ENCODE data around the gene CTSK. TPM values are rescaled to one million over a fixed set of nuclear protein-coding genes. Genes with fewer than 3 reads are reported as not detected.

CTSK gene
- polyA plus RNA-seq, 3 donors = 2.1 to 17.8 (median 2.4) TPM

- Mint-ChIP-seq H3K4me1 (peaks cover 45% of the 10 kb centered on the region), H3K9me3 (peaks cover 0 to 14% (median 1%) of the 10 kb centered on the region in 7 donors), H3K36me3 (peaks cover 39 to 48% of the 10 kb centered on the region in 2 donors), H3K27me3 (ENCODE audit: low read depth in 3 of 3) (peaks cover 0 to 5% (median 0%) of the 10 kb centered on the region in 3 donors), H3K27ac (peak overlapping the region; percentile 95 to 99 (median 98)), H3K4me3 (peak overlapping the region; percentile 97 to 100)
- Histone ChIP-seq H3K27ac (ENCODE audit: low read depth in 1 of 2, low read length in 2 of 2) (peak overlapping the region; percentile 70 to 96), H3K4me1 (ENCODE audit: control insufficient read depth in 1 of 2, insufficient read depth in 2 of 2, low read length in 2 of 2) (peaks cover 27 to 53% of the 10 kb centered on the region in 2 donors), H3K36me3 (replicated peaks in 1 of 2; ENCODE audit: control insufficient read depth in 1 of 2, insufficient read depth in 2 of 2, low read length in 2 of 2) (peaks cover 36 to 44% of the 10 kb centered on the region in 2 donors), H3K4me2 (replicated peaks; ENCODE audit: extremely low read depth, low read length, poor library complexity, severe bottlenecking) (peak overlapping the region; percentile 90), H3K4me3 (replicated peaks in 1 of 3; ENCODE audit: low read depth in 2 of 3, low read length in 3 of 3) (peak overlapping the region; percentile 96 to 100 (median 99)), H4K20me1 (ENCODE audit: insufficient read depth, low read length) (peaks cover 43% of the 10 kb centered on the region), H3K9ac (ENCODE audit: insufficient read depth, low read length, poor library complexity, severe bottlenecking) (peak overlapping the region; percentile 83), H3K9me3 (replicated peaks in 1 of 2; ENCODE audit: control insufficient read depth in 1 of 2, insufficient read depth in 1 of 2, low read length in 2 of 2) (no peaks in the 10 kb centered on the region), H2AFZ (ENCODE audit: insufficient read depth, low read depth, low read length, poor library complexity, severe bottlenecking) (no peak overlapping the region), H3K27me3 (ENCODE audit: control insufficient read depth in 2 of 2, insufficient read depth in 2 of 2, low read length in 2 of 2) (no peaks in the 10 kb centered on the region), H3K79me2 (ENCODE audit: insufficient read depth, low read length) (peaks cover 81% of the 10 kb centered on the region)
- peak in 2 of 3 donors; percentile 70 to 85 for DNase-seq
- intact Hi-C loops (cut with micrococcal nuclease) = loop anchor here in 1 of 2 donors (5.0 to 10.0 kb wide), 5 partner anchors 33 to 393 kb away; partner anchors contain the start of genes CERS2, SETDB1 and TNFAIP8L2
- no peak for TF ChIP-seq CTCF (IDR thresholded peaks at IDR 0.05)
- no CpG with 5 or more reads among the region's 2 CpGs for WGBS (ENCODE audit: insufficient coverage)
Measured at GRCh38 chr1:150764617-150765101, 43.4 kb downstream of the CTSK start.

- Mint-ChIP-seq H3K4me1 (peaks cover 56% of the 10 kb centered on the region), H3K27me3 (ENCODE audit: low read depth in 3 of 3) (peaks cover 0 to 5% (median 0%) of the 10 kb centered on the region in 3 donors)
- intact Hi-C loops (cut with micrococcal nuclease) = loop anchor here in 1 of 2 donors (5.0 to 10.0 kb wide), 5 partner anchors 34 to 394 kb away; partner anchors contain the start of genes CERS2, SETDB1 and TNFAIP8L2
Measured at GRCh38 chr1:150763018-150763417, 45.0 kb downstream of the CTSK start.

More at GRCh38 chr1:150763018-150763417, 45.0 kb downstream of the CTSK start:
- peaks cover 40 to 62% of the 10 kb centered on the region in 2 donors for H3K4me1 ChIP-seq (ENCODE audit: control insufficient read depth in 1 of 2, insufficient read depth in 2 of 2, low read length in 2 of 2)
- no peaks in the 10 kb centered on the region for H3K27me3 ChIP-seq (ENCODE audit: control insufficient read depth in 2 of 2, insufficient read depth in 2 of 2, low read length in 2 of 2)
- peaks cover 60% of the 10 kb centered on the region for H4K20me1 ChIP-seq (ENCODE audit: insufficient read depth, low read length)
- H3K27ac Mint-ChIP-seq = peak overlapping the region; percentile 71 to 90 (median 83)
- peaks cover 98% of the 10 kb centered on the region for H3K79me2 ChIP-seq (ENCODE audit: insufficient read depth, low read length)
- no peak for TF ChIP-seq CTCF (IDR thresholded peaks at IDR 0.05)
- DNase-seq = no peak
- H3K9me3 ChIP-seq (replicated peaks in 1 of 2; ENCODE audit: control insufficient read depth in 1 of 2, insufficient read depth in 1 of 2, low read length in 2 of 2) = no peaks in the 10 kb centered on the region
- no peak overlapping the region for H2AFZ ChIP-seq (ENCODE audit: insufficient read depth, low read depth, low read length, poor library complexity, severe bottlenecking)
- no CpG with 5 or more reads among the region's 3 CpGs for WGBS (ENCODE audit: insufficient coverage)
- H3K36me3 ChIP-seq (replicated peaks in 1 of 2; ENCODE audit: control insufficient read depth in 1 of 2, insufficient read depth in 2 of 2, low read length in 2 of 2) = peaks cover 52 to 61% of the 10 kb centered on the region in 2 donors
- H3K4me2 ChIP-seq (replicated peaks; ENCODE audit: extremely low read depth, low read length, poor library complexity, severe bottlenecking) = peak overlapping the region; percentile 90
- H3K9ac ChIP-seq (ENCODE audit: insufficient read depth, low read length, poor library complexity, severe bottlenecking) = peak overlapping the region; percentile 83
- peak overlapping the region; percentile 96 to 100 (median 99) for H3K4me3 ChIP-seq (replicated peaks in 1 of 3; ENCODE audit: low read depth in 2 of 3, low read length in 3 of 3)
- peak overlapping the region in 1 of 2 donors; percentile 53 for H3K27ac ChIP-seq (ENCODE audit: low read depth in 1 of 2, low read length in 2 of 2)
- H3K4me3 Mint-ChIP-seq = peak overlapping the region; percentile 80 to 100
- peaks cover 51 to 65% of the 10 kb centered on the region in 2 donors for H3K36me3 Mint-ChIP-seq
- H3K9me3 Mint-ChIP-seq = peaks cover 0 to 14% (median 1%) of the 10 kb centered on the region in 7 donors
